GM10266 (cell line): Measurements from ENCODE around the gene RNF39.
"Not testable (repeated sequence)": the region's sequence is repeated elsewhere in the genome, so short reads cannot be mapped to it uniquely, and the experiment has no call there.

Experiments
- DNase-seq: peaks from one replicate; pipeline ENCODE4 v3.0.0; 2012; ENCODE audit errors: extremely low spot score
- CTCF ChIP-seq: IDR thresholded peaks from 2 replicates; pipeline ENCODE4 v1.5.1; 2012; ENCODE audit warnings: mild to moderate bottlenecking, low read depth; ENCODE audit not compliant: control insufficient read depth, insufficient read depth; ENCODE audit errors: missing control alignments

RNF39 gene

GRCh38 chr6:30075094-30075789 lies at the start of gene RNF39:
Gene RNF39 (minus strand): TSS chr6:30075769. CDS start chr6:30075585, 184 bp downstream.
- no peak for TF ChIP-seq CTCF
- DNase-seq: no peak

GRCh38 chr6:30122515-30122914 lies 46.9 kb upstream of the RNF39 start:
- DNase-seq: no peak
- no peak for TF ChIP-seq CTCF

- TF ChIP-seq CTCF: no peak
- no peak for DNase-seq
These were observed 46.1 kb upstream of the RNF39 start for GRCh38 chr6:30121446-30122366.

GRCh38 chr6:30118691-30119090 lies 43.1 kb upstream of the RNF39 start:
- not testable (repeated sequence) for DNase-seq

GRCh38 chr6:30116724-30117123 lies 41.2 kb upstream of the RNF39 start:
- TF ChIP-seq CTCF: no peak
- DNase-seq: no peak

GRCh38 chr6:30113841-30114240 lies 38.3 kb upstream of the RNF39 start:
- DNase-seq: no peak
- TF ChIP-seq CTCF: no peak

- DNase-seq: no peak
- no peak for TF ChIP-seq CTCF
These were observed 37.6 kb upstream of the RNF39 start, which contains the start of gene TRIM31 for GRCh38 chr6:30113003-30113759. Gene TRIM31 (minus strand): TSS chr6:30113090. CDS start chr6:30112805, 285 bp downstream.
